Brain microvascular endothelial cell (primary cell): ENCODE data around the gene ANKS3.

ENCODE experiments used
- DNase-seq: peaks from one replicate; pipeline ENCODE4 v3.0.0-alpha.2; 2020
- H3K27ac ChIP-seq: fragments of 250-450 bp; sonication (Bioruptor Pico); 2 replicates; pipeline ENCODE4 v1.5.1; 2020; ENCODE audit warnings: mild to moderate bottlenecking, moderate library complexity
- H3K27me3 ChIP-seq: fragments of 250-450 bp; sonication (Bioruptor Pico); replicated peaks from 2 replicates; pipeline ENCODE4 v1.5.1; 2020; ENCODE audit warnings: mild to moderate bottlenecking
- H3K36me3 ChIP-seq: fragments of 250-450 bp; sonication (Bioruptor Pico); replicated peaks from 2 replicates; pipeline ENCODE4 v1.5.1; 2020; ENCODE audit warnings: mild to moderate bottlenecking
- H3K4me3 ChIP-seq: 2 replicates; pipeline ENCODE4 v1.5.1; 2011; ENCODE audit warnings: low read depth, mild to moderate bottlenecking, control low read depth, low read length, moderate library complexity
- in situ Hi-C: cut with HindIII; loops from 2 replicates; pipeline ENCODE4 v1.10.0; 2017; ENCODE audit warnings: low sequenced_read_pairs, low pct_ligation_motif_present
- TF ChIP-seq, protein P1 (sequence below): IDR thresholded peaks from 2 replicates; pipeline ENCODE4 v1.5.1; 2011; ENCODE audit warnings: low read depth, mild to moderate bottlenecking, moderate library complexity, low read length, control low read depth, inconsistent platforms; ENCODE audit errors: missing control alignments

Gene ANKS3

GRCh38 chr16:4690946-4691665 lies 43.0 kb downstream of the ANKS3 start:
- no peak overlapping the region for H3K27ac ChIP-seq
- no peak overlapping the region for H3K4me3 ChIP-seq
- peaks cover 30% of the 10 kb centered on the region for H3K36me3 ChIP-seq
- no peak for DNase-seq
- no peaks in the 10 kb centered on the region for H3K27me3 ChIP-seq
- in situ Hi-C loops = no loop called here
- TF ChIP-seq, protein P1, sequence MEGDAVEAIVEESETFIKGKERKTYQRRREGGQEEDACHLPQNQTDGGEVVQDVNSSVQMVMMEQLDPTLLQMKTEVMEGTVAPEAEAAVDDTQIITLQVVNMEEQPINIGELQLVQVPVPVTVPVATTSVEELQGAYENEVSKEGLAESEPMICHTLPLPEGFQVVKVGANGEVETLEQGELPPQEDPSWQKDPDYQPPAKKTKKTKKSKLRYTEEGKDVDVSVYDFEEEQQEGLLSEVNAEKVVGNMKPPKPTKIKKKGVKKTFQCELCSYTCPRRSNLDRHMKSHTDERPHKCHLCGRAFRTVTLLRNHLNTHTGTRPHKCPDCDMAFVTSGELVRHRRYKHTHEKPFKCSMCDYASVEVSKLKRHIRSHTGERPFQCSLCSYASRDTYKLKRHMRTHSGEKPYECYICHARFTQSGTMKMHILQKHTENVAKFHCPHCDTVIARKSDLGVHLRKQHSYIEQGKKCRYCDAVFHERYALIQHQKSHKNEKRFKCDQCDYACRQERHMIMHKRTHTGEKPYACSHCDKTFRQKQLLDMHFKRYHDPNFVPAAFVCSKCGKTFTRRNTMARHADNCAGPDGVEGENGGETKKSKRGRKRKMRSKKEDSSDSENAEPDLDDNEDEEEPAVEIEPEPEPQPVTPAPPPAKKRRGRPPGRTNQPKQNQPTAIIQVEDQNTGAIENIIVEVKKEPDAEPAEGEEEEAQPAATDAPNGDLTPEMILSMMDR = no peak

DNA sequence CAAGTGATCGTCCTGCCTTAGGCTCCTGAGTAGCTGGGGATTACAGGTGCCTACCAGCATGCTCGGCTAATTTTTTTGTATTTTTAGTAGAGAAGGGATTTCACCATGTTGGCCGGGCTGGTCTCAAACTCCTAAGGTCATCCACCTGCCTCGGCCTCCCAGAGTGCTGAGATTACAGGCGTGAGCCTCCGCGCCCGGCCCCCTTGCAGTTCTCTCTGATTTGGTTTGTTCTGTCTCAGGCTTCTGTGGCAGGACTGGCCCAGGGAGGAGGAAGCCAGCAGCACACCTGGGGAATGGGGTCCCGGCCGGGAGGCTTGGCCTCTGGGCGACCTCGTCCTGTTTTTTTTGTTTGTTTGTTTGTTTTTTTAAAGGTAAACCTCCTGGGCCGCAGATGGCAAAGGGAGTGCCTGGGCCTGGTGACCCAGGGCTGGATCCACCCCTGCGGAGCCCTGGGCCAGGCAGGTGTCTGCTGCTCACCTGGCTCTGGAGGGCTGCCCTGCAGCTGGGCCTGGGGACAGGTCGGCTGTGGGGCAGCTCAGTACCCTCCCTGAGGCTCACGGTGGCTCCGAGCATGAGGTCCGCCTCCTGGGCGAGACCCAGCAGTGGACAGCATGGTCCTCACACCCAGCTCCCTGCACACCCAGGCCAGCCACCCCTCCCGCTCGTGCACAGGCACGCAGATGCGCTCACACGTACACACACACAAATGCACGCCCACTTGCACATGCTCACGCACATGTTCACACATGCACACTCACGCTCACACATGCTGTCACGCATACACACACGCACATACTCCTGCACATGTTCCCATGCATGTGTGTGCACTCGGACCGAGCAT lies 44.0 kb downstream of the ANKS3 start:
- peaks cover 28% of the 10 kb centered on the region for H3K36me3 ChIP-seq
- no peak overlapping the region for H3K4me3 ChIP-seq
- in situ Hi-C loops = no loop called here
- TF ChIP-seq, protein P1 = no peak
- H3K27ac ChIP-seq = no peak overlapping the region
- DNase-seq = no peak
- H3K27me3 ChIP-seq = no peaks in the 10 kb centered on the region

GRCh38 chr16:4689091-4689671 lies 44.9 kb downstream of the ANKS3 start:
- in situ Hi-C loops = no loop called here
- Histone ChIP-seq H3K36me3 (peaks cover 36% of the 10 kb centered on the region), H3K4me3 (no peak overlapping the region), H3K27me3 (no peaks in the 10 kb centered on the region), H3K27ac (no peak overlapping the region)
- TF ChIP-seq, protein P1 = no peak
- DNase-seq = no peak

- Histone ChIP-seq H3K4me3 (no peak overlapping the region), H3K27me3 (no peaks in the 10 kb centered on the region), H3K27ac (no peak overlapping the region), H3K36me3 (peaks cover 39% of the 10 kb centered on the region)
- in situ Hi-C loops = no loop called here
- no peak for DNase-seq
- TF ChIP-seq, protein P1 = no peak
Observed at GRCh38 chr16:4688674-4689045, 45.4 kb downstream of the ANKS3 start.

- Histone ChIP-seq H3K27me3 (no peaks in the 10 kb centered on the region), H3K27ac (no peak overlapping the region), H3K36me3 (peaks cover 43% of the 10 kb centered on the region), H3K4me3 (no peak overlapping the region)
- in situ Hi-C loops = no loop called here
- TF ChIP-seq, protein P1 = no peak
- no peak for DNase-seq
Observed at GRCh38 chr16:4687946-4688673, 46.0 kb downstream of the ANKS3 start.
